Body of pancreas (tissue), 4 donors: Measurements from ENCODE around the gene WNT6.

Experiments used
- POLR2A ChIP-seq, 3 donors: fragments of 450-650 bp; IDR thresholded peaks; one replicate each; pipeline ENCODE4 v1.6.1; 2016; ENCODE audit warnings: antibody characterized with exemption in 3 of 3, mild to moderate bottlenecking in 2 of 3
- TF ChIP-seq, protein P1 (sequence below), 7 experiments: fragments of 450-650 bp in 4 of 7; fragments of 200-600 bp in 3 of 7; sonication (generic) in 3 of 7; IDR thresholded peaks; one replicate each; pipeline ENCODE4 v1.5.1; 2016 to 2019; ENCODE audit warnings: antibody characterized with exemption in 7 of 7

DNA sequence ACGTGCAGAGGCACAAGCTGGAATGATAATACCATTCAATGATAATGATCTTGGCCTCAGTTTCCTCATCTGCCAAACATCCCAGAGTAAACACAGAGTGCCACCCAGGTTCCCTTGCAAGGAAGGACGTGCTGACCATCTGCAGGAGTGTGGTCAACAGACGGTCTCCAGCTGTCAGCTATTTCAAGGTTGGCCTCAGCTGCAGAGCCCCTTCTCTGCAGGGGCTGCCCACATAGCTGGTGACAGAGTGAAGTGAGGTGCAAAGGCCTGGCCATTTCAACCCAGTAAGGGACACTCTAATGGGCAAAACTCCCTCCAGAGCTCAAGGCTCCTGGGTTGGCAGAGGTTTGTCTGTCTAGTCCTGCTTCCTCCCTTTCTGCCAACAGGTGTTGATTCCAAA is 8.3 kb upstream of the WNT6 start:
- TF ChIP-seq, protein P1, sequence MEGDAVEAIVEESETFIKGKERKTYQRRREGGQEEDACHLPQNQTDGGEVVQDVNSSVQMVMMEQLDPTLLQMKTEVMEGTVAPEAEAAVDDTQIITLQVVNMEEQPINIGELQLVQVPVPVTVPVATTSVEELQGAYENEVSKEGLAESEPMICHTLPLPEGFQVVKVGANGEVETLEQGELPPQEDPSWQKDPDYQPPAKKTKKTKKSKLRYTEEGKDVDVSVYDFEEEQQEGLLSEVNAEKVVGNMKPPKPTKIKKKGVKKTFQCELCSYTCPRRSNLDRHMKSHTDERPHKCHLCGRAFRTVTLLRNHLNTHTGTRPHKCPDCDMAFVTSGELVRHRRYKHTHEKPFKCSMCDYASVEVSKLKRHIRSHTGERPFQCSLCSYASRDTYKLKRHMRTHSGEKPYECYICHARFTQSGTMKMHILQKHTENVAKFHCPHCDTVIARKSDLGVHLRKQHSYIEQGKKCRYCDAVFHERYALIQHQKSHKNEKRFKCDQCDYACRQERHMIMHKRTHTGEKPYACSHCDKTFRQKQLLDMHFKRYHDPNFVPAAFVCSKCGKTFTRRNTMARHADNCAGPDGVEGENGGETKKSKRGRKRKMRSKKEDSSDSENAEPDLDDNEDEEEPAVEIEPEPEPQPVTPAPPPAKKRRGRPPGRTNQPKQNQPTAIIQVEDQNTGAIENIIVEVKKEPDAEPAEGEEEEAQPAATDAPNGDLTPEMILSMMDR (IDR thresholded peaks at IDR 0.05) = no peak
- no peak for TF ChIP-seq POLR2A (IDR thresholded peaks at IDR 0.05)
